IMR-90 (cell line): ENCODE measurements around the gene ITGB4. TPM values are rescaled to one million over a fixed set of nuclear protein-coding genes. Genes with fewer than 3 reads are reported as not detected.

Experiments used
- ATAC-seq: fragments of 200-7000 bp; cut with Tn5 transposase; 2 replicates; pipeline ENCODE4 v1.9.1; 2020; ENCODE audit warnings: low read depth, mild to moderate bottlenecking, moderate library complexity
- BruUV-seq: library from RNA; stranded (reverse); fragments of 400-500 nt; replicated peaks from 2 replicates; lab custom pipeline; 2021; lab: Mats Ljungman, UMichigan
- CTCF ChIA-PET: fragments of 300-600 bp; formaldehyde crosslinking; extraction: SDS; loops from one replicate; lab custom pipeline; 2021; ENCODE audit warnings: antibody characterized with exemption; lab: Yijun Ruan, JAX
- POLR2A ChIA-PET: fragments of 300-600 bp; sonication (Branson Sonifier 250); formaldehyde crosslinking; loops from one replicate; lab custom pipeline; 2022; ENCODE audit warnings: antibody characterized with exemption; ENCODE audit not compliant: unreplicated experiment; lab: Charles Lee
- DNase-seq: peaks from one replicate; pipeline ENCODE4 v3.0.0; 2013
- H2AFZ ChIP-seq: replicated peaks from 2 replicates; pipeline ENCODE3; 2013; ENCODE audit warnings: low read length, mild to moderate bottlenecking; ENCODE audit not compliant: poor library complexity
- H2AK5ac ChIP-seq: 2 replicates; pipeline ENCODE4 v1.6.1; 2013; ENCODE audit warnings: low read depth, low read length, inconsistent platforms
- H2AK9ac ChIP-seq: replicated peaks from 2 replicates; pipeline ENCODE3; 2013; ENCODE audit warnings: mild to moderate bottlenecking, low read depth, low read length, moderate library complexity; ENCODE audit not compliant: poor library complexity
- H2BK120ac ChIP-seq: 2 replicates; pipeline ENCODE4 v1.6.1; 2013; ENCODE audit warnings: low read depth, low read length, inconsistent platforms
- H2BK15ac ChIP-seq: 3 replicates; pipeline ENCODE4 v1.6.1; 2013; ENCODE audit warnings: low read depth, low read length, inconsistent platforms
- H2BK20ac ChIP-seq: 2 replicates; pipeline ENCODE4 v1.6.1; 2013; ENCODE audit warnings: low read depth, mild to moderate bottlenecking, inconsistent platforms, low read length, moderate library complexity
- H2BK5ac ChIP-seq: 2 replicates; pipeline ENCODE4 v1.6.1; 2013; ENCODE audit warnings: mild to moderate bottlenecking, low read depth, low read length, inconsistent platforms; ENCODE audit not compliant: poor library complexity, severe bottlenecking
- H3K14ac ChIP-seq: replicated peaks from 2 replicates; pipeline ENCODE4 v1.6.1; 2013; ENCODE audit warnings: low read depth, low read length, inconsistent platforms
- H3K18ac ChIP-seq: 2 replicates; pipeline ENCODE4 v1.6.1; 2013; ENCODE audit warnings: low read depth, low read length, control low read depth
- H3K23ac ChIP-seq: 2 replicates; pipeline ENCODE4 v1.6.1; 2013; ENCODE audit warnings: low read depth, low read length, inconsistent platforms
- H3K27ac ChIP-seq: 2 replicates; pipeline ENCODE4 v1.5.1; 2013; ENCODE audit warnings: mild to moderate bottlenecking, control low read depth, low read length; ENCODE audit not compliant: insufficient read depth
- H3K27me3 ChIP-seq: 2 replicates; pipeline ENCODE4 v1.6.1; 2013; ENCODE audit warnings: low read length; ENCODE audit not compliant: control insufficient read depth, insufficient read depth
- H3K36me3 ChIP-seq: 2 replicates; pipeline ENCODE4 v1.6.1; 2013; ENCODE audit warnings: low read length, mixed read lengths; ENCODE audit not compliant: control insufficient read depth, insufficient read depth
- H3K4ac ChIP-seq: 2 replicates; pipeline ENCODE4 v1.6.1; 2013; ENCODE audit warnings: low read depth, low read length, inconsistent platforms
- H3K4me1 ChIP-seq: 2 replicates; pipeline ENCODE4 v1.6.1; 2013; ENCODE audit warnings: low read length, mixed read lengths; ENCODE audit not compliant: control insufficient read depth, insufficient read depth
- H3K4me2 ChIP-seq: 2 replicates; pipeline ENCODE4 v1.6.1; 2013; ENCODE audit warnings: low read depth, mild to moderate bottlenecking, control low read depth, low read length, moderate library complexity
- H3K4me3 ChIP-seq: 2 replicates; pipeline ENCODE4 v1.5.1; 2013; ENCODE audit warnings: low read depth, mild to moderate bottlenecking, control low read depth, low read length, moderate library complexity; ENCODE audit not compliant: insufficient read depth
- H3K56ac ChIP-seq: 2 replicates; pipeline ENCODE4 v1.6.1; 2013; ENCODE audit warnings: low read length, inconsistent platforms; ENCODE audit not compliant: insufficient read depth; ENCODE audit errors: extremely low read depth
- H3K79me1 ChIP-seq, 2 experiments: 2 replicates each; pipeline ENCODE4 v1.6.1; 2013; ENCODE audit warnings: low read length in 2 of 2, inconsistent platforms in 1 of 2, low read depth in 1 of 2
- H3K9ac ChIP-seq: 2 replicates; pipeline ENCODE4 v1.6.1; 2013; ENCODE audit warnings: low read depth, low read length, control low read depth
- H3K9me1 ChIP-seq: 2 replicates; pipeline ENCODE4 v1.6.1; 2013; ENCODE audit warnings: low read length, inconsistent platforms; ENCODE audit not compliant: insufficient read depth
- H3K9me3 ChIP-seq: 2 replicates; pipeline ENCODE4 v1.6.1; 2013; ENCODE audit warnings: low read length; ENCODE audit not compliant: control insufficient read depth, insufficient read depth
- H4K20me1 ChIP-seq: 2 replicates; pipeline ENCODE4 v1.6.1; 2013; ENCODE audit warnings: low read length, inconsistent platforms; ENCODE audit not compliant: insufficient read depth
- H4K5ac ChIP-seq: 2 replicates; pipeline ENCODE4 v1.6.1; 2013; ENCODE audit warnings: mild to moderate bottlenecking, low read depth, low read length, control low read depth
- H4K8ac ChIP-seq, 2 experiments: 2 replicates each; pipeline ENCODE4 v1.6.1; 2013; ENCODE audit warnings: low read depth in 2 of 2, low read length in 2 of 2, control low read depth in 1 of 2, inconsistent platforms in 1 of 2
- H4K91ac ChIP-seq: 2 replicates; pipeline ENCODE4 v1.6.1; 2013; ENCODE audit warnings: low read depth, low read length, inconsistent platforms; ENCODE audit not compliant: insufficient read depth
- BHLHE40 ChIP-seq: fragments of 150-350 bp; IDR thresholded peaks from 2 replicates; pipeline ENCODE4 v1.6.1; 2016; ENCODE audit warnings: mild to moderate bottlenecking, low read depth, low read length
- CEBPB ChIP-seq: IDR thresholded peaks from 2 replicates; pipeline ENCODE4 v1.6.1; 2012; ENCODE audit warnings: low read depth, low read length, improper control_type of control experiment
- CHD1 ChIP-seq: IDR thresholded peaks from 2 replicates; pipeline ENCODE4 v1.6.1; 2012; ENCODE audit warnings: low read depth, low read length, improper control_type of control experiment
- CTCF ChIP-seq: conservative IDR thresholded peaks from 2 replicates; pipeline ENCODE4 v1.5.1; 2012; ENCODE audit warnings: mild to moderate bottlenecking, low read depth, low read length, improper control_type of control experiment
- FOS ChIP-seq: fragments of 150-350 bp; IDR thresholded peaks from 2 replicates; pipeline ENCODE4 v1.6.1; 2016; ENCODE audit warnings: low read depth, low read length
- MAFK ChIP-seq: IDR thresholded peaks from 2 replicates; pipeline ENCODE4 v1.6.1; 2012; ENCODE audit warnings: low read depth, low read length, improper control_type of control experiment
- MAZ ChIP-seq: IDR thresholded peaks from 2 replicates; pipeline ENCODE4 v1.6.1; 2012; ENCODE audit warnings: low read depth, mild to moderate bottlenecking, low read length, improper control_type of control experiment, moderate library complexity, borderline replicate concordance
- MXI1 ChIP-seq: IDR thresholded peaks from 2 replicates; pipeline ENCODE4 v1.6.1; 2012; ENCODE audit warnings: low read depth, mild to moderate bottlenecking, low read length, moderate library complexity, borderline replicate concordance
- NFE2L2 ChIP-seq: fragments of 150-350 bp; IDR thresholded peaks from 2 replicates; pipeline ENCODE4 v1.6.1; 2016; ENCODE audit warnings: low read depth, mild to moderate bottlenecking, low read length
- POLR2A ChIP-seq: IDR thresholded peaks from 2 replicates; pipeline ENCODE4 v1.6.1; 2012; ENCODE audit warnings: mild to moderate bottlenecking, low read depth, low read length
- RAD21 ChIP-seq: IDR thresholded peaks from 2 replicates; pipeline ENCODE4 v1.6.1; 2012; ENCODE audit warnings: low read length, improper control_type of control experiment
- RCOR1 ChIP-seq: IDR thresholded peaks from 2 replicates; pipeline ENCODE4 v1.6.1; 2012; ENCODE audit warnings: mild to moderate bottlenecking, low read length, improper control_type of control experiment; ENCODE audit not compliant: insufficient replicate concordance
- SMC3 ChIP-seq: fragments of 150-350 bp; IDR thresholded peaks from 2 replicates; pipeline ENCODE4 v1.6.1; 2016; ENCODE audit warnings: low read depth, mild to moderate bottlenecking, antibody characterized with exemption, low read length, moderate library complexity
- USF2 ChIP-seq: fragments of 150-350 bp; IDR thresholded peaks from 2 replicates; pipeline ENCODE4 v1.6.1; 2017; ENCODE audit warnings: mild to moderate bottlenecking, antibody characterized with exemption, low read length, low read depth
- WGBS, 2 experiments: methylation state at CpG; one replicate each; pipeline versions ENCODE4 v1.1.5 to v1.1.7; 2013; ENCODE audit warnings: missing lambda C conversion rate in 2 of 2; ENCODE audit not compliant: insufficient read length in 1 of 2; ENCODE audit errors: extremely low coverage in 2 of 2; 5-methylcytosine and 5-hydroxymethylcytosine counted together
- dilution Hi-C: fragments of 300-500 bp; cut with HindIII; formaldehyde crosslinking; loops from one replicate; pipeline ENCODE4 v1.14.3; 2018; ENCODE audit warnings: low sequenced_read_pairs; ENCODE audit not compliant: unreplicated experiment
- in situ Hi-C: fragments of 300-500 bp; cut with MboI; formaldehyde crosslinking; loops from 3 replicates; pipeline ENCODE4 v1.14.3; 2019; ENCODE audit warnings: low sequenced_read_pairs, inconsistent platforms, mixed read lengths
- intact Hi-C: fragments of 100-400 bp; cut with micrococcal nuclease; formaldehyde crosslinking; loops from 2 replicates; pipeline ENCODE4 v1.10.0; 2022
- polyA plus RNA-seq, 3 experiments: library from polyadenylated mRNA; depleted of rRNA; stranded (reverse); fragments of >200 nt; gene quantifications; 2 replicates each; pipeline ENCODE4 v1.2.3, GENCODE V29; 2012; ENCODE audit warnings: low replicate concordance in 1 of 3
- total RNA-seq: library from RNA; depleted of rRNA; stranded (reverse); fragments of >200 nt; gene quantifications from 2 replicates; pipeline ENCODE4 v1.2.3, GENCODE V29; 2012
- TF ChIP-seq, protein P1 (sequence below): fragments of 150-350 bp; IDR thresholded peaks from 2 replicates; pipeline ENCODE4 v1.6.1; 2016; ENCODE audit warnings: low read depth, mild to moderate bottlenecking, low read length, moderate library complexity, borderline replicate concordance

Gene ITGB4
- total and polyA plus RNA-seq, 2 of the 4 experiments (the other 2 are of a cell fraction), result under 0.01 to 0.27 TPM

GRCh38 chr17:75731716-75732498 lies 10.6 kb downstream of the ITGB4 start:
- no peaks in the 10 kb centered on the region for H3K36me3 ChIP-seq
- H4K20me1 ChIP-seq, result no peaks in the 10 kb centered on the region
- 86% methylated on average over 14 of the region's 31 CpGs; no CpG with 5 or more reads in 1 of the 2 experiments for WGBS, 2 experiments
- no peak overlapping the region for H3K18ac ChIP-seq
- no peak overlapping the region for H3K23ac ChIP-seq
- H3K9me3 ChIP-seq, result no peaks in the 10 kb centered on the region
- no TSS peak for BruUV-seq
- no peak overlapping the region for H3K4ac ChIP-seq
- CTCF ChIA-PET, result interaction anchor here (0.9 kb wide), 1 partner anchor 99 kb away, joined by 3 read pairs; the partner anchor contains the start of gene SMIM5
- no peak overlapping the region for H3K4me3 ChIP-seq
- no peak overlapping the region for H3K56ac ChIP-seq
- no peak overlapping the region for H4K8ac ChIP-seq
- no peak overlapping the region for H4K5ac ChIP-seq
- no peaks in the 10 kb centered on the region for H3K79me1 ChIP-seq
- H3K14ac ChIP-seq, result no peak overlapping the region
- no peak overlapping the region for H2AFZ ChIP-seq
- no peak overlapping the region for H2AK5ac ChIP-seq
- no peak overlapping the region for H3K9ac ChIP-seq
- H2BK120ac ChIP-seq, result no peak overlapping the region
- H3K4me1 ChIP-seq, result no peaks in the 10 kb centered on the region
- no peak overlapping the region for H2BK20ac ChIP-seq
- intact Hi-C loops (no loop called here), in situ Hi-C loops (no loop called here), dilution Hi-C loops (no loop called here)
- no peak overlapping the region for H3K27ac ChIP-seq
- H4K91ac ChIP-seq, result no peak overlapping the region
- peaks cover 18% of the 10 kb centered on the region for H3K27me3 ChIP-seq
- no peak overlapping the region for H3K4me2 ChIP-seq
- DNase-seq, result no peak
- no peaks in the 10 kb centered on the region for H3K9me1 ChIP-seq
- POLR2A ChIA-PET, result no interaction called here
- ATAC-seq, result no peak
- H2BK5ac ChIP-seq, result no peak overlapping the region
- H2AK9ac ChIP-seq, result no peak overlapping the region
- H2BK15ac ChIP-seq, result no peak overlapping the region
- TF ChIP-seq CHD1, result no peak
- TF ChIP-seq BHLHE40, result no peak
- TF ChIP-seq NFE2L2, result no peak
- TF ChIP-seq FOS, result no peak
- TF ChIP-seq MAFK, result no peak
- no peak for TF ChIP-seq CEBPB
- no peak for TF ChIP-seq RCOR1
- TF ChIP-seq USF2, result no peak
- TF ChIP-seq POLR2A, result no peak
- TF ChIP-seq RAD21, result no peak
- no peak for TF ChIP-seq MAZ
- TF ChIP-seq CTCF, result no peak
- no peak for TF ChIP-seq MXI1
- TF ChIP-seq, protein P1, sequence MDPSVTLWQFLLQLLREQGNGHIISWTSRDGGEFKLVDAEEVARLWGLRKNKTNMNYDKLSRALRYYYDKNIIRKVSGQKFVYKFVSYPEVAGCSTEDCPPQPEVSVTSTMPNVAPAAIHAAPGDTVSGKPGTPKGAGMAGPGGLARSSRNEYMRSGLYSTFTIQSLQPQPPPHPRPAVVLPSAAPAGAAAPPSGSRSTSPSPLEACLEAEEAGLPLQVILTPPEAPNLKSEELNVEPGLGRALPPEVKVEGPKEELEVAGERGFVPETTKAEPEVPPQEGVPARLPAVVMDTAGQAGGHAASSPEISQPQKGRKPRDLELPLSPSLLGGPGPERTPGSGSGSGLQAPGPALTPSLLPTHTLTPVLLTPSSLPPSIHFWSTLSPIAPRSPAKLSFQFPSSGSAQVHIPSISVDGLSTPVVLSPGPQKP, result no peak
- no peak for TF ChIP-seq SMC3
